Left cardiac atrium (tissue), 4 donors: ENCODE results near the gene NIF3L1. TPM values are rescaled to one million over a fixed set of nuclear protein-coding genes. Genes with fewer than 3 reads are reported as not detected.
A peak's percentile ranks its signal among the peaks of the same experiment; 100 is the strongest.

Experiments
- ATAC-seq, 2 donors: fragments of 200-7000 bp; cut with Tn5 transposase; one replicate each; pipeline ENCODE4 v1.9.1; 2020; ENCODE audit warnings: mild to moderate bottlenecking in 2 of 2, moderate library complexity in 2 of 2
- DNase-seq: peaks from one replicate; pipeline ENCODE4 v3.0.0-alpha.2; 2020
- intact Hi-C, 2 donors: fragments of 100-400 bp; cut with DNase I; formaldehyde crosslinking; loops; one replicate each; pipeline versions ENCODE4 v1.14.1 to v1.15.1; 2022 to 2023
- long read RNA-seq: library from polyadenylated mRNA; unstranded; transcript quantifications from one replicate; pipeline ENCODE4 v2.0.0, GENCODE V29; 2021
- total RNA-seq, 2 donors: library from RNA; stranded (reverse); fragmentation: NEBNext Ultra II Directional; extraction: Animal tissue kit (Norgen Biotek cat#: 25700); gene quantifications; one replicate each; pipeline ENCODE4 v1.2.1, GENCODE V29; 2021
- donor health status: DM: no; HTN: yes; CAD: no.
- donor health status: DM: no; HTN: yes; CAD: no; lungs with severe emphysema.
- donor health status: DM: yes; HTN: yes; CAD: no.
- donor health status: Dilated cardiomyopathy.

The NIF3L1 gene, protein sequence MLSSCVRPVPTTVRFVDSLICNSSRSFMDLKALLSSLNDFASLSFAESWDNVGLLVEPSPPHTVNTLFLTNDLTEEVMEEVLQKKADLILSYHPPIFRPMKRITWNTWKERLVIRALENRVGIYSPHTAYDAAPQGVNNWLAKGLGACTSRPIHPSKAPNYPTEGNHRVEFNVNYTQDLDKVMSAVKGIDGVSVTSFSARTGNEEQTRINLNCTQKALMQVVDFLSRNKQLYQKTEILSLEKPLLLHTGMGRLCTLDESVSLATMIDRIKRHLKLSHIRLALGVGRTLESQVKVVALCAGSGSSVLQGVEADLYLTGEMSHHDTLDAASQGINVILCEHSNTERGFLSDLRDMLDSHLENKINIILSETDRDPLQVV
- 10 to 100 TPM; 17.0 to 20.2 TPM for total RNA-seq
- long read RNA-seq, partial matches to known transcripts: 1 of 20 reads
- long read RNA-seq, other reads (novel, unspliced or antisense): 15 of 20 reads

DNA sequence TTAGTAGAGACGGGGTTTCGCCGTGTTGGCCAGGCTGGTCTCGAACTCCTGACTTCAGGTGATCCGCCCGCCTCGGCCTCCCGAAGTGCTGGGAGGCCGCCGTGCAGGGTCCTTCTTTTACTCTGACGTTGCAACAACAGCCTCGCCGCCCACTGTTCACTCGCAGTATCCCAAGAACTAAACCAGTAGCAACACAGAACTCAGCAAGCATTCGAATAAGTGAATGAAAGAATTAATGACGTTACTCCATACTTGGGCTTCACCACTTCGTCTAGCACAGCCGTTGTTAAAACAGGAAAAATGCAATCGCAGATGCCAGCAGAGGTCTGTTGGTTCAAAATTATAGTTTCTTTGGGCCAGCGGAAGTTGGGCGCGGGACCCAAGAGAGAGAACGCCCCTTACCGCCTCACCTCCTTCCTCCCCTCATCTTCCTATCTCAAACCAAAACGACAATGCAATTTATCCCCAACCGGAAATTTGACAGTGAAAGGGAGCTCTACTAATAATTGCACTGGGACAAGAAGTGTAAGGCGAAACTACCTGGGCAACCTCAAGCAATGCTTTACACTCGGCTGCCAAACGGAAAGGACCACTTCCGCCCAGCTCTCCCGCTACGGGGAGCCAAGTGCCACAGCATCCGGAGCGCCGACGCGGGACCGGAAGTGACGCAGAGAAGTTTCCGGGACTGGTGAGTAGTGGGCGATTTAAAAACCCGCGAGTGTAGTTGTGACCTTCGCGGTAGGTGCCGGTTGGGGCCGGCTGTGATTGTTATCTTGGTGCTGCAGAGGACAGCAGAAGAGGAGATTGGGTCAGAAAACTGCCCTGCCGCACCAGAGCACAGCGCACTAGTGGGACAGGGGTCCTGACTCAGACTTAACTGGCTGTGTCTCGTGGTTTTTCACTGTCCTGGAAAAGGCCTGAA is at the start of gene NIF3L1, which contains the start of gene PPIL3:
Gene NIF3L1, plus strand, starts transcription at position 668 of the 922 bp plus-strand sequence. CDS start 2,573 bp downstream, outside the sequence.
Gene PPIL3, minus strand, starts transcription at position 374 of the 922 bp plus-strand sequence. CDS start 1,462 bp downstream, outside the sequence.
- intact Hi-C loops: no loop called here

DNA sequence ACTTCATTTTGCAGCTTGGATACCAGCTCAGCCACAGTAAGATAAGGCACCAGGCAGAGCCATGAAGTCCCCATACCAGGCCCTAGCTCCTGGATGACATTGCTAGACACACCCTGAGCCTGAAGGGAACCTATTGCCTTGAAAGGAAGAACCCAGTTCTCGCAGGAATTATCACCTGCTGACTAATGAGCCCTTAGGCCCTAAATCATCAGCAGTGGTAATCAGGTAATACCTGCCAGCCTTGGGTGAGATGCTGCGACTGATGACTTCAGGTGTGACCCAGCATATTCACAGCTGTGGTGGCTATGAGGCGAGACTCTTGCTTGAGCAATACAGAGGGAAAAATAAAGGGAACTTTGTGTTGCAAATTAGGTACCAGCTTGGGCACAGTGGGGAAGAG is 49.7 kb upstream of the NIF3L1 start:
- no peak for DNase-seq
- intact Hi-C loops: no loop called here
- ATAC-seq: no peak

More for the DNA sequence above, at the start of gene NIF3L1, which contains the start of gene PPIL3:
- ATAC-seq (peak; percentile 98), DNase-seq (peak; percentile 97)

DNA sequence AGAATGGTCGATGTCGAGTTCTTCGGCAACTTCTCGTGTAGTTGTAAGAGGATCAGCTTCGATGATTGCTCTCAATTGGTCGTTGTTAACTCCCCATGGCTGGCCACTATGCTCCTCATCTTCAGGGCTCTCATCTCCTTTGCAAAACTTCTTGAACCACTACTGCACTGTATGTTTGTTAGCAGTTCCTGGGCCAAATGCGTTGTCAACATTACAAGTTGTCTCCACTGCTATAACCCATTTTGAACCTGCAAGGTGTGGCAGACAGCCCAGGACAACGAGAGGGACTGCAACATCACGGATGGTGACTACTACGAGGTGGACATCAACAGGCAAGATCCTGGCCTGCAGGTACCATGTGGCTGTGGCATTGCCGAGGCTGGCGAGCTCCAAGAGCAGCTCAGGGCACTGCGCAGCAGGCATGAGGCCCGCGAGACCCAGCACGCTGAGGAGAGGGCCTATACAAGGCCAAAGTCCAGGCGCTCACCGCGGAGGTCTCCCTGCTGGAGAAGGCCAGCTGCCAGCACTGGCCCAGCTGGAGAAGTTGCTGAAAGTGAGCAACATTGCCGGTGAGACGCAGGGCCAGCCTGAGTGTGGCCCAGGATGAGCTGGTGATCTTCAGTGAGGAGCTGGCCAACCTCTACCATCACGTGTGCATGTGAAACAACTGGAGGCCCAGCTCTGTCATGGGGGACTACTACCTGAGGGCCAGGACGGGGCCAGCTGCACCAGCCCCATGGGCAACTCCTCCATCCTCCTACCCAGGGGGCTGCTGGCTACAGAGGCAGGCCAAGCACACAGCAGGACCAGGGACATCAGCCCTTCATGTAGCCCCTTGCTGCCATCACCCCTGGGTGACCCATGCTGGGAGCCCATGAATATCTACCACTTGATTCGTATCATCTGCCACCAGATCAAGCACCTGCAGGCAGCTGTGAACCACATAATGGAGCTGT is 44.9 kb upstream of the NIF3L1 start:
- intact Hi-C loops: no loop called here
- ATAC-seq (no peak), DNase-seq (no peak)

- no peak for DNase-seq
- no peak for ATAC-seq
- intact Hi-C loops: no loop called here
These were observed 44.0 kb upstream of the NIF3L1 start for GRCh38 chr2:200845194-200845593.

- no peak for ATAC-seq
- DNase-seq: no peak
- intact Hi-C loops: no loop called here
These were observed 43.4 kb upstream of the NIF3L1 start for GRCh38 chr2:200845669-200846325.

DNA sequence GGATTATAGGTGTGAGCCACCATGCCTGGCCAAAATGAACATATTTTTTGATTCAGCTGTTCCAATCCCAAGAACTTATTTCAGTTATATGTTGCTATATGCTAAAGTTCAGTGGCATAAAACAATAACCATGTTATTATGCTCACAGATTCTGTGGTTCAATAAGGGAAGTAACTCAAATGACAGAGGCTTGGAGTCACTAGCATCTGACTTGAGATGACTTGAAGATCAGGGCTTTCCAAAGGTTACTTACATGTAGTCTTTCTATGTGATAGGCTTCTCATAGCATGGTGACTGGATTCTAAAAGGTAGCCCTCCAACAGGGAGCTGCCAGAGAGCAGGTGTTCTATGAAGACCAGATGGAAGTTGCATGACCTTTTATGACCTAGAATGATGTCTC is 41.9 kb upstream of the NIF3L1 start:
- no peak for ATAC-seq
- no peak for DNase-seq
- intact Hi-C loops: no loop called here

GRCh38 chr2:200847939-200848338 is 41.2 kb upstream of the NIF3L1 start:
- intact Hi-C loops: no loop called here
- DNase-seq (no peak), ATAC-seq (no peak)

DNA sequence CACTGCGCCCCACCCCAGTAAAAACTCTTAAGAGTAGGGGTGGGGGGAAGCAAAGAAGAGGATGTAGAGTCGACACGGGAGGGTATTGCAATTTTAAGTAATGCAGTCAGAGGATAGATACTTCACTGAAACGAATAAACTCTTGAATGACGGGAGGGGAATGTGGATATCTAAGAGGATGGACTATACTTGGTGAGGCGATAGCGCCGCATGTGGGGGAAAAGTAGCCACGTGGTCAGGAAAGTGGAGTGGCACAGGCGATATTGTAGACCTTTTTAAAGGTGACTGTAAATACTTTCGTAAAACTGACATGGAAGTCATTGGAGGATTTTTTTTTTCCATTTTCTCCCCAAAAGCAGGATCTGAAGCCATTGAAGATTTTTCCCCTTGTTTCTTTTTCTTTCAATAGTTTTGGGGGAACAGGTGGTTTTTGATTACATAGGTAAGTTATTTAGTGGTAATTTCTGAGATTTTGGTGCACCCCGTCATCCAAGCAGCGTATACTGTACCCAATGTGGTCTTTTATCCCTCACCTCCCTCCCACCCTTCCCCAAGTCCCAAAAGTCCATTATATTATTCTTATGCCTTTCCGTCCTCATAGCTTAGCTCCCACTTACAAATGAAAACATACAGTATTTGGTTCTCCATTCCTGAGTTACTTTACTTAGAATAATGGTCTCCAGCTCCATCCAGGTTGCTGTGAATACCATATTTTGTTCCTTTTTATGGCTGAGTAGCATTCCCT is 38.5 kb upstream of the NIF3L1 start:
- DNase-seq (no peak), ATAC-seq (peak; percentile 21 to 41)
- intact Hi-C loops: loop anchor here in 1 of 2 donors (5.0 kb wide), 1 partner anchor 33 kb away; no protein-coding TSS in a partner anchor

GRCh38 chr2:200851398-200852248 is 37.5 kb upstream of the NIF3L1 start:
- no peak for ATAC-seq
- intact Hi-C loops: loop anchor here in 1 of 2 donors (5.0 kb wide), 1 partner anchor 34 kb away; no protein-coding TSS in a partner anchor
- no peak for DNase-seq

- DNase-seq (no peak), ATAC-seq (no peak)
- intact Hi-C loops: loop anchor here in 1 of 2 donors (5.0 kb wide), 1 partner anchor 35 kb away; no protein-coding TSS in a partner anchor
These were observed 36.6 kb upstream of the NIF3L1 start for GRCh38 chr2:200852605-200853004.

DNA sequence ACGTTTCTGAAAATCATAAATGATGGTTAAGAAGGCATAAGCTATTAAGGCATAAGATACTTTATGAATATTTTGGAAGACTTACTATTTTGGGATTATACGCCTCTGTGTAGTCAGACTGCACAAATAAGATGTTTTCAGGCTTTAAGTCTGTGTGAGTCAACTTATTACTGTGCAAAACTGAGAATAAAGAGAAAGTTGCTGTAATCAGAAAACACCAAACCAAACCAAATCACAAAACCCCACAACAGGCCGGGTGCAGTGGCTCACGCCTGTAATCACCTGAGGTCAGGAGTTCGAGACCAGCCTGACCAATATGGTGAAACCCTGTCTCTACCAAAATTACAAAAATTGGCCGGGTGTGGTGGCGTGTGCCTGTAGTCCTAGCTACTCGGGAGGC is 32.4 kb upstream of the NIF3L1 start:
- DNase-seq (no peak), ATAC-seq (no peak)
- intact Hi-C loops: no loop called here

DNA sequence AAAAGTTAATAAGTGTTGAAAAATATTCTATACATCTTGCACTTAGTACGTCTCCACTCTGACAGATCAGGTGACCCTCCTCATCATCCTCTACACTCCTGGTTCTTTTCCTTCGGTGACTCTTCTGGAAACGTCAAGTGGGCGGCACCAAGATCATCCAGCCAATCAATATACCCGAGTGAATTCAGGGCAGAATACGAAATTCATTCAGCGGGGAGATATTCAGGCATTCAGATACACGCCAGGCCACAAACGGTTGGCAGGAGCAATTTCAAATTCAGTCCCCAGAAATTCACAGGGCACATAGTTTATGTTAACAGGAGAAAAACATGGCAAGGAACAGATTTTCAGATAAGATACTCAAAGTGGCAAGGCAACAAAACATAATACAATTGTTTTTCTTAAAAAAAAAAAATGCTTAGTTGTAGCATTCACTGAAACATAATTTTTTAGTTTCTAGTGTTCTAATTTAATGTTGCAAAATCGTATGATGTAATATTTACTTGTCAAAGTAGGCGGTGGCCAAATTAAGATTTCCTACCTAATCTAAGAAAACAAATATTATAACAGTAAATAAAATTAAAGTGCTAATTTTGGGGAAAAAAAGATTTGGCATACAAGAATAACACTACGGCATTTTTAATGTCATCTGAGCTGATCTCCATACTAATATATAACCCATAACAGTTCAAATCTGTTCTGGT is 28.9 kb upstream of the NIF3L1 start:
- intact Hi-C loops: no loop called here

DNA sequence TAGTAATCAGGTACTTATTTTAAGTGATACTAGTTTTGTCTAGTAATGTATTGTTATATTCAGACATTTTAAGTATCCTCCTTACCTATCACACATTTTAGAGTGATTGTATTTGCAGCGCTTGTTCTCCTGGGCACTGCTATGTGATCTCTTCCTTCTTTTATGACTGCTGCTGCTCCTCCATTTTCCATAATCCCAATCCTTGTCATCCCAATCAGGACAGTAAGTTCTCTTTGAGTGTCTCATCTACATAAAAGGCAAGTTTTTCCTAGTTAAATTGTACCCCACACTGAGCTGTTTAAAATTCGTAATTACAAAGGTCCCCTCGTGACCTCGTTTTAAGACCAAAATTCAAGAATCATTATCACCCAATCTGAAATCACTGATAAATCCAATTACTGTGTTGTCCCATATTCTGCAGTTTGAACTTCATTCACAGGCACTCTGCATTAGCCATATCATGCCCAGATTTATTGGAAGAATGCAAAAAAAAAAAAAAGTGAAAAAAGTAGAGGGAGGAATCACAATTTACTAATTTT is 27.5 kb upstream of the NIF3L1 start:
- intact Hi-C loops: no loop called here
- ATAC-seq (no peak), DNase-seq (no peak)

More for the DNA sequence above, 28.9 kb upstream of the NIF3L1 start:
- DNase-seq (peak; percentile 48), ATAC-seq (no peak)

DNA sequence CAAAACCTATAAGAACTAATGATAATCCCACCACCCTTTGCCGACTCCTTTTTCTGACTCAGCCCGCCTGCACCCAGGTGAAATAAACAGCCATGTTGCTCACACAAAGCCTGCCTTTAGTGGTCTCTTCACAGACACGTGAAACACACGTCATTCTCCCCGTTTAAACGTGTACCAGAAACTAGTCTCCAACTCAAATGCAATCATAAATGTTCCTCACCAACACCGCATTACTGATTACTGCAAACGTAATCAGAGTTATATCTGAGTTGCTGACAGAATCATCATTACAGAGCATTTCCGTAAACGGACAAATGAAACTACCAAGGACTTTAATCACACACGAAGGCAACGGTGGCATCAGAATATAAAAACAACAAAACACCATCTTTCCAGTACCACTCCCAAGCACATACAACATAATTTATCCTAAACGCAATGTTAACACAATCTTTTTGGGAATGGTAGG is 26.6 kb upstream of the NIF3L1 start:
- ATAC-seq: no peak
- intact Hi-C loops: no loop called here
- DNase-seq: no peak

DNA sequence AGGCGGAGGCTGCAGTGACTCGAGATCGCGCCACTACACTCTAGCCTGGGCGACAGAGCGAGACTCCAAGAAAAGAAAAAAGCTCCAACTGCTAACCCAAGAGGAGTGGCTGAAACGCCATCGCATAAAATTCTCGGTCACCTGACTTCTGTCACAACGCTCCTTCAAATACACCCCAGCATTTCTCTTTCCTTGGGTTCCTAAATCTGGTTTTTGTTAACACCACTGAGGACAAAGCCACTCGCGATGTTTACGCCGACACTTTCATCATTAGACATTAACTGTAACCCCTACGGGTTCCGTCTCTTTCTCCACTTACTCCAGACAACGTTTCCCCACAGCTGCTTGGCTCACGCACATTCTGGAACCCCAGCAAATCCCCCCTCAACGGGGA is 25.4 kb upstream of the NIF3L1 start:
- no peak for DNase-seq
- intact Hi-C loops: no loop called here
- peak; percentile 5 to 6 for ATAC-seq
